ENCODE data around the gene RFX8.
A peak's percentile ranks its signal among the peaks of the same experiment; 100 is the strongest.
"Not testable (repeated sequence)": the region's sequence is repeated elsewhere in the genome, so short reads cannot be mapped to it uniquely, and the experiment has no call there.

Gene RFX8

GRCh38 chr2:101440127-101440738 lies 34.7 kb downstream of the RFX8 start:
- DNase-seq (ENCODE audit: low read depth), result no peak

GRCh38 chr2:101439716-101440115 lies 35.2 kb downstream of the RFX8 start:
- DNase-seq (ENCODE audit: low read depth), result no peak

- DNase-seq (ENCODE audit: low read depth), result not testable (repeated sequence)
Measured at GRCh38 chr2:101438555-101438954, 36.4 kb downstream of the RFX8 start.

DNA sequence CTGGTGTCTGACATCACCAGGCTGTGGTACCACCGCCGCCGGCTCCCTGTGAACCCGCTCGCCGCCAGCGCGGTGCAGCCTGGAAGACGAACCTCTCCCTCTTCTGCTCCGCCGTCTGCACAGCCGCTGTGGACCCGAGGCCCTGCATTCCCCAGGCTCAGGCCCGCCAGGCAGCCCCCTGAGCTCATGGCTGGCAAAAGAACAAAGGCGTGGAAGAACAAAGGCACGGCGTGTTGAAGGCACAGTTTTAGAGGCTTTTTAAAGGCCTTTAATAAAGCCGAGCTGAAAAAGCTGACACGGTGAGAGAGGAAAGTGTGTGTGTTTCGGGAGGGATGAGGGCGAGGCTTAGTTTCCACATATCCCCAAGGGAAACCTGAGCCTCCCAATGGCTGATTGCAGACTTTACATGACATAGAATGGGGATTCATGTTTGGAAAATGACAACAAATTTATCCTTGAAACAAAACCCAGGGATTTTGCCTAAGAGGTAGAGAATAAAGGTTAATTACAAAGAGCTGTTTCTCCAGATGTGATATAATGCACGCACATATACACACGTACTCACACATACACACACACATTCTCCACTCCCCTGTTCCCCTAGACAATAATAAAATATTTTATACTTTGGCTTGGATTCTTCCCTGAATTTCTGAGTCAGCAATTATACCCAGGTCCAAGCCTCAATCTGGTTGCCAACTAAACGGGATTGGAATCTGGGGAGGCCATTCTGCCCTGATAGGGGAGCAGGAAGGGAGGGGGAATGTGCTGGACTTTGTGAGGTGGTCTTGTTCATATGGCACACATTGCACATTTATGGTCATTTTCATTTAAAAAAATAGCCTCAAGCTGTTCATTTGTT lies 39.7 kb downstream of the RFX8 start:
- DNase-seq (ENCODE audit: low read depth), result no peak

- DNase-seq (ENCODE audit: low read depth), result no peak
Measured at GRCh38 chr2:101433465-101433864, 41.4 kb downstream of the RFX8 start.

DNA sequence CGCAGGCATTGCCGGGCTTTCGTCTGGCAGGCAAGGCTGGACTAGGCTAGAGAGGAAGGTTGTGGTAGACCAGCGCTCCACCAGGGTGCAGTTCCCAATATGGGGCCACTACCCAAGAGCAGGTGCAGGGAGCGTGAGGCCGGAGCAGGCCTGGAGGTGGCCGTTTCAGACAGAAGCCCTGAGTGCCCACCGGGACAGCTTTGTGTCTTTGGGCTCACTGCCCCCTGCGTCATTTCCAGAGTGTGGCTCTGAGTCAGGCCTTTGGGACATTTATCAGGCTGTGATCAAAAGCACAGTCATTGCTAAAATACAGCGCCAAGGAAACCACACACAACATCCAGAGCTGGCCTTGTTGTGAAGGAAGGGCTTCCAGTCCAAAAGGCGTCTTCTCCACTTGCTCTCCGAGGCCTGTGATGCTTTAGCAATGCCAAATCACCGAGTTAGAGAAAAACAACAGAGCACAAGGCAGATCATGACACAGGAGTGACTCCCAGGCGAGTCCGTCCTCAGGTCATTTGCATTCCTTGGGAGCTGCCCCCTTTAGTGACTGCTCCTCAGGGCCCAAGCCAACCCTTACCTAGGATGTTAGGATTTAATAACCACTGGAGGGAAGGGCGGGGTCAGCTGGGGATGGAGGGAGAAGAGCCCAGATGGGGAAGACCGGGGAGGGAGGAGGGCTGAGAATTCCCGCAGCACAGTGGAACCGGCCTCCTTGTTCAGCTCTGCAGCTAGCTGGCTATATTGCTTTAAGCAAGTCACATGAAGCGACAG lies 42.3 kb downstream of the RFX8 start:
- DNase-seq (ENCODE audit: low read depth), result no peak

DNA sequence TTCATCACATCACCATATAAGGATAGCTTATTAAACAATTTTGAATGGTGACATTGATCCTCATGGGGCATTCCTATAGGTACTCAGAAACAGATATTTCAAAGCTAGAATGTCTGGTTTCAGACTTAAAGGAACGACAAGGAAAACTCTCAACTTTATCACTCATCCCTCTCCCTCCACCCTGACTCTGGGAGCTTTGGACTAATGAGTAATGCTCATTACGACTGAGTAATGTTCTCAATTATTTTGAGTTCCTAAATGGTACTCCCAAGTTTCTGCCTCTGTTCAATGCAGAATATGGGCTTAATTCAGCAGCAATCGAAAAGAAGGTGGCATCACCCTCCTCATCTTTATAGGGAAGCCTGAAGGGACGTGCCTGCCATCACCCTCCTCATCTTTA lies 43.4 kb downstream of the RFX8 start:
- no peak for DNase-seq (ENCODE audit: low read depth)

DNA sequence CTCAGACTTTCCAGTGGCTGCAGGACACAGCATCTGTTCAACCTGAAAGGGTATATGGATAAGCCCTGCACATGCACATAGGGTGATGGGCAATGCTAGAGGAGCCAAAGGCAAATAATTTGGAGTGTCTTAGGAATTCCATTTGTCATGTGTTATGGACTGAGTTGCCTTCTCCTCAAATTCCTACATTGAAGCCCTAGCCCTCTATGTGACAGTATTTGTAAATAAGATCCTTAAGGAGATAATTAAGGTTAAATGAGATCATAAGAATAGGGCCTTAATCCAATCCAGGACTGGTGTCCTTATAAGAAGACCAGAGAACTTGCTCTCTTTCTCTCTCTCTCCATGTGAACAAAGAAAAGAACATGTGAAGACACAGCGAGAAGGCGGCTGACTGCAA lies 44.8 kb downstream of the RFX8 start:
- DNase-seq (ENCODE audit: low read depth), result no peak

DNA sequence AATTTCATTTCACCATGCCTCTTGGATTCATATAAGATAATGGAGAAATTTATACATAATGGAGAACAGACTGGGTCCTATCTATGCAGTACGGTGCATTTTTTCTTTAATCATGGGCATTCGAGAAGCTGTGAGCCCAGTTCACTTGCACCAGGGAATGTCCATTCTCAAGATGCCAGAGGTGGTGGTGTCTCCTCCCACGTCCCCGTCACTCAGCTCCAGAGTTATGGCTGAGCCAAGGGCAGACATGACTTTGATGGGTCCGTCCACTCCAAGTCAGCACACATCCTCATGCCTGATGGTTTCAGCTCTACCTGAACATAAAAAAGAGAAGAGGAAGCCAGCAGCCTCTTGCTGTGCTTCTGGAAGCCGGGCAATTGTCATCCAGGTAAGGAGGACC lies 45.5 kb downstream of the RFX8 start:
- no peak for DNase-seq (ENCODE audit: low read depth)

DNA sequence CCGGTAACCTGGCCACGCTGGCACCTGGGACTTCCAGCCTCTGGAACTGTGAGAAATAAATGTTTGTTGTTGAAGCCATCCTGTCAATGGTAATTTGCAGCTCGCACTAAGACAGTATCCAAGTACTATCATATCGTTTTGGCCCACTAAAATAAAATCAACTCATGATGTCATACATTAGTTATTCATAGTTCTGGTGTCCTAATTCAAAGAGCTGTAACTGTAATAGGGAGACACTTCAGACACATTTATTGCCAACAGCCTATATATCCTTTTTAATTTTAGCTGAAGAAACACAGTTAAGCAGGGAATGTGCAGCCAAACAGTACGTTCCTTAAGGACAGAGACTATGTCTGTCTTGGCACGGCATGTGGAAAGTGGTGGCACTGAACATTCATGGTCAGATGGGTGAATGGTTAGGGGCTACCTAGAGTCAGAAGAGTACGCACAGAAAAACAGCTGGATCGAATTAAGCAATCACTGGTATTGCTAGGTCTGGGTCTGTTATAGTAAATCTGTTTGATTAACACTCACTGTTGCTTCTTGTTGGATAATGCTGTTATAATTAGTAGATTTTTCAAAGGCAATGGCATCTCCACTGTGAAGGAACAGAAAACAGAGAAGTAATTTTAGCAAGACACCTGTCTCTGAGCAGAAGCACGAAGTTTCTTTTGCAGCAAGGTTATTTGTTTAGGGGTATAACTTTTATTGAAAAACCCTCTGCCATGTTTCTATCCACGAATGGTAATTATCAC lies 46.3 kb downstream of the RFX8 start:
- DNase-seq (ENCODE audit: low read depth), result no peak

DNA sequence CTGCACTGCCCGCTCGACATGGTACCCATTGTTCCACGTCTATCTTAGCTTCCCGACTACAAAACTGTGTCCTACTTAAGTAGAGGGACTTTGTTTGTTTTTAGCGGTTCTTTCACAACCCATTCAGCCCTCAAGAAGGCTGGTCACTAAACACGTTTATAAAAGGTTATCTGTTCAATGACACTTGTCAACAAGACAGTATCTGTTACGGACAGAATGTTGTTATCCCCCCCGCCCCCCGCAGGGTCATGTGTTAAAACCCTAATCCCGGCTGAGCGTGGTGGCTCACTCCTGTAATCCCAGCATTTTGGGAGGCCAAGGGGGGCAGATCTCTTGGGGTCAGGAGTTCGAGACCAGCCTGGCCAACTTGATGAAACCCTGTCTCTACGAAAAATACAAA lies 47.2 kb downstream of the RFX8 start:
- DNase-seq (ENCODE audit: low read depth), result no peak

- no peak for DNase-seq (ENCODE audit: low read depth)
Measured at GRCh38 chr2:101427240-101427639, 47.7 kb downstream of the RFX8 start.

DNA sequence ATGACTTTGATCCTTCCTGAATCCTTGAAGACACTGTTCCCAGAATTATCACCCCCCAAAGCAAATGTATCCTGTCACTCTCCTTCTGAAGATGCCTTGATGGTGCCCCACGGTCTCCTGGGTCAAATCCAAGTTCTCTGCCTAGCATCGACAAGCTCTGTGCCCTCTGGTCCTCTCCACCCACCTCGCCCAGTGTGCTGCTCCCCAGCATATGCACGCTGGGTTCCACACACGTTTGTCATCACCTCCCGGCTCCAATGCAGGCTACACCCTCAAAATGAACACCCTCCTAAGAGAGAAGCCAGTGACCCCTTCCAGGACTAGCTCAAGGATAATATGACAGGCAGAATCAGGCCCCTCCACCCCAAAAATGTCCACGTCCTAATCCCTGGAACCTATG lies 48.1 kb downstream of the RFX8 start:
- no peak for DNase-seq (ENCODE audit: low read depth)

- DNase-seq (ENCODE audit: low read depth), result no peak
Measured at GRCh38 chr2:101420623-101421022, 54.3 kb downstream of the RFX8 start.

- DNase-seq (ENCODE audit: low read depth), result peak; percentile 15
Measured at GRCh38 chr2:101419096-101419663, 55.7 kb downstream of the RFX8 start.

GRCh38 chr2:101418460-101419095 lies 56.3 kb downstream of the RFX8 start:
- DNase-seq (ENCODE audit: low read depth), result no peak

- no peak for DNase-seq (ENCODE audit: low read depth)
Measured at GRCh38 chr2:101416609-101417008, 58.3 kb downstream of the RFX8 start.

GRCh38 chr2:101415884-101416283 lies 59.0 kb downstream of the RFX8 start:
- DNase-seq (ENCODE audit: low read depth), result no peak

GRCh38 chr2:101415220-101415619 lies 59.7 kb downstream of the RFX8 start:
- no peak for DNase-seq (ENCODE audit: low read depth)

- no peak for DNase-seq (ENCODE audit: low read depth)
Measured at GRCh38 chr2:101412092-101412694, 62.7 kb downstream of the RFX8 start.

DNA sequence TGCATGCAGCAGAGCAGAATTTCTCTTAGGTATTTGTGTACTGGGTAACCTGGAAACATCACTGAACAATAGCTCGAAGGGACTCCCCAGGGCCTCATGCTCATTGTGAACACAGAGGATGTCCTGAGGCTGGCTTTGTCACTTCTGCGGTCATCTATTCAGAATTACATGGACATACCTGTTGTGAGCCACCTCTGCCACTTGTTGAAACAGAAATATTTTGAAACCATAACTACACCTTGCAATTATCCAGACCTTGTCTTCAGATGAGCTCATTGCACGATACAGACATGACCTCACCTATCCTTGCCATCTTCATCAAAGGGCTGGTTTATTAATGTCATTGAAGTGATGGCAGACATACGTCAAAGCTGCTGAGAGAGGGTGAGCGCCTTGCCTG lies 64.2 kb downstream of the RFX8 start:
- DNase-seq (ENCODE audit: low read depth), result no peak
